Activated CD4-positive, alpha-beta T cell treated with anti-CD3 and anti-CD28 coated beads, Interleukin-2, amount 50 U/mL, for 24 hours (primary cell): ENCODE measurements around the gene HDAC9.
"Not testable (repeated sequence)": the region's sequence is repeated elsewhere in the genome, so short reads cannot be mapped to it uniquely, and the experiment has no call there.

Experiments used
- DNase-seq, 2 donors: peaks; one replicate each; pipeline ENCODE4 v3.0.0-alpha.2; 2020; ENCODE audit warnings: low read depth in 1 of 2, low spot score in 1 of 2

The HDAC9 gene

DNA sequence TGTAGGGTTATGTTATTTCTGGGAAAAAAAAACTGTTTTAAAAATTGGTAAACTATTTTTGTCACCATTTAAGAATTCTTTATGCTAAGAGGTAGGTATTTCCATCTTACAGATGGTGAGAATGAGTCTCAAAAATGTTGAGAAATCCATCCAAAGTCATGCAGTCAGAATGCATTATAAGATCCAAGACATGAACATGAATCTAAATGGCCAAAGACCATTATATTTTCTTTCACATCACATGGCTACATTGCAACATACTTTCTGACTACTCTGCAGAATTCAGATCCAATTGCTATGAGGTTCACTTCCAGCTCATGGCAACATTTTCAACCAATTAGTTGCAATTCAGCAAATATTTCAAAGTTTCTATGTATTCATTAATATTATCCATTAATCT is 440.7 kb downstream of the HDAC9 start:
- DNase-seq, result no peak

DNA sequence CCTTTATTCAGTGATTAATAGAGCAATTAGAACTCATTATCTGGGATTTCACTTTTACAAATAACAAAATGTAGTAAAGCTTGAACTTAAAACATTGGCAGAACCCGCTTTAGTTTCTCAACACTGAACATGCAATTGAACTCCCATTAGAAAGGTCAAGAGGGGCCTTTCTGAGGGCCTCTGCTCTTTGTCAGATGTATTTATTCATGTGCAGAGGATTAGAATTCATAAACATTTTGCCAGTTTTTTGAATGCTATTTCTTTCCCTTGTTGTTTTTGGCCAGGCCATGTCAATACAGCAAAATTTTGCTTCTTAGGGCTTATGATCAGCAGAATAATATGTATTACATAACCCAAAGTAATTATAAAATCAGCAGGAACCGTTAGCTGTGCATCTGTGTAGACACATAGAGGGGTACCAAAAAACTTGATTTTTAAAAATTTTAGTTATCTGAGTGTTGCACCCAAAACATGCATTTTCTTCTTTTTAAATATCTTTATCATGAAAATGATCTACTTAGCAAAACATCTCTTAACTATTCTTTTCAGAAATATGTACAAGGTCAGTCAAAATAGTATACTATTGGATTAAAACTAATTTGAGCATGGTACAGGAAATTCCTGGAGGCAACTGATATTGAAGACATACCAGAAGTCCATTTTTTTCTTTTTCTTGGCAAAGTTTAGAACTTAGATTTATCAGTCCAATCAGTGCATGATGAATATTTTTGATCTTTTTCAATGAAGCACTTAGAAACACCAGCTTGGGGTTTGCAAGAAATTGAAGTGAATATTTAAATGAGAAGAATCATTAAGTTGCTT is 444.4 kb downstream of the HDAC9 start:
- no peak for DNase-seq

DNA sequence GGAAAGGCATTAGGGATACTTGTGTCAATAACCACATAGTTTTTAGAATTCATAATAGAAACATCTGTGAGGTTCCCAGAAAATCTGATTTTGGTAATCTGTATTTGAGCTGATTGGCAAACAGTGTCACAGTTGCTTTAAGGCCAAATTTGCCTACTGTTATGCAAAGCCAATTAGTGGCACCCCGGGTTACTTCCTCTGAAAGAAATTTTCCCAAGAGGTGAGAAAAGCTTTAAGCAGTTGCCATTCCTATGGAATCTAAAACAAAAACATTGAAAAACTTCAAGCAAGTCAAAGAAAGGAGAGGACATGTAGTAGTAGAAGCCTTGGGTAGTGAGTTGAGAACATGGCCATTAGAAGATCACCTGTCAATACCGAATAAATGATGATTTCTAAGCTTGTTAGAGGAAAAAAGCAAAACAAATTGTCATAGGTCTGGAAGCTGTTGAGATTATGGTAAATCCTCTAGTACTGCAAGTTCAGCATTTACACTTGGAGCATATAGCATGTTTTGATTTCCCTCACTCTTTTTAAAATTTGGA is 445.1 kb downstream of the HDAC9 start:
- no peak for DNase-seq

DNA sequence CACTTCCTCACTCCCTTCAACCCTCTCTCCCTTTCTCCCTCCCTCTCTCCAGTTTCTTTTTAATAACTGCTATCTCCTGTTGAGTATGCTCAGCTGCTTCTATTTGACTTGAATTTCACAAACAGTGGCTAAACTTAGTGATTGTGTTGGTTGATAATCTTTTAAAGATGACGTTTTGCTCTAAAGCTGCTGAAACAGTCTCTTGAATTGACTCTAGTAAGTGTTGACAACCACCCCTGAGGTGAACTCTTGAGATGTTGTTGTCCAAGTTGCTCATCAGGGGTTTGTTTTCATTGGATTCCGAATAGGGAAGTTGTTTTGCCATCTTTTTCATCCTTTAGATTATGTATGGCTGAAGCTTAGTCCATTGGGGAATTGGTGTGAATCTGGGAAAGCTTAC is 445.7 kb downstream of the HDAC9 start:
- no peak for DNase-seq

DNA sequence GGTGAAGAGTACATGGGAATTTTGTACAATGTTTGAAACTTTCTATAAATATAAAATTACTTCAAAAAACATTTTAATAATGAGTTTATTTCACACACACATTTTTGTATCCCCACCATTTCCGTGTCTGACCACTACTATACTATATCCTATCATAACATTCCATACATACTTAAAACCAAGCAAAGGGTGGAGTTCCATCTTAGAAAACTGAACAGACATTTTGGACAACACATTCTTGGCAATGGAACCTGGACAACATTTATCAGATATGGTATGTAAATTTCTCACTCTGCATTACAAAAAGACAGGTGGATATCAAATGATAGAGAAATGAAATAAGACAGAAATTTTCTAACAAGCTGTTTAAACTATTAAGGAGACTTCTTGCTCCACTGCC is 453.0 kb downstream of the HDAC9 start:
- no peak for DNase-seq

DNA sequence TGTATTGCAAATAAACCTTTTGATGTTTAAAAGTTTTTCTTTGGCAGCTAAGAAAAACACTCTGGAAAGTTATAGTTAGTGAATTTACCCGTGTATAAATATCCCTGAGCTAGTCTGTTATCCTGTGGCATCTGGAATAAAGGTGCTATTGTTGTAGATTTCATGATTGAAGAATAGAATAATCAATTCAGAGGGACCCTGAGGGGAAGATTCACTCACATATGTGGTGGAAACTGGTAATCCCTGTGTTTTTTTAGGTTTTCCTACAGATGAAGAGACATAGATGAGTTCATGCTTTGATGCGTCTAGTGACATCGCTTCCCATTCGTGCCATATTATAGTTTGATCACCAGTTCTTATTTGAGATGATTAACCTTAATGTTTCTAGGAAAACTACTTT is 457.3 kb downstream of the HDAC9 start:
- no peak for DNase-seq

DNA sequence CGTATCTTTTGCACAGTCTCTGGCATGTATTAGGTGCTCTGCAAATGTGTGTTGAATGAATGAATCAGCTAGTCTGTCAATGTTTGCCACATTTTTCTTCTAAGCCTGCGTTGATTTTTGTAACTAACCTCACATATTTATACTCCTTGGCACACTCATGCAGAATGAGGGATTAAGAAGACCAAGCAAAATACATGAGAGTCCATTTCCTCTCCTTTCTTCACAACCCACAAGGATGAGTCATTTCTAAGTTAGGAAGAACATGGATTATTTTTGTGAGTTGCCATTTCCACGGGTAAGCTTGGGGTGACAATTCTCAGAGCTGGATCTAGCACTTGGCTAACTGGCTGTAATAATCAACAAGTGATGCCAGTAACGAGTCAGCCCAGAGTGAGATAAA is 463.1 kb downstream of the HDAC9 start:
- no peak for DNase-seq

DNA sequence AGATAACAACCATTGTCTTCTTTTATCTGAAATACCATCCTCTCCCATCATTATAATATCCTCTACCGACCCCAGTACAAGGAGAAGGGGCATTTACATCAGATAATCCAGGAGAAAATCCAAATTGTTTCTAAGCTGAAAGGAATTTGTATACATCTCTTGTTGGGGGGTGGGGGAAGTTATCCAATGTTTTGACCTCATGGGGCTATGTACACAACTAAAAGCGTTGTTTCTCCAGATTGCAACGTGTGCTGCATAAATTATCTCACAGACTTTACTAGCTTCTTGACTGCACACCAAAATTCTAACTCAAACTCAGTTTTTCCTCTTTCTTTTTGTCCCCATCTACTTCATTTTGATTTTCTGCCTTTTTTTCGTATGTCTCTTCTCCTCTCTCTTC is 465.2 kb downstream of the HDAC9 start:
- DNase-seq, result no peak

DNA sequence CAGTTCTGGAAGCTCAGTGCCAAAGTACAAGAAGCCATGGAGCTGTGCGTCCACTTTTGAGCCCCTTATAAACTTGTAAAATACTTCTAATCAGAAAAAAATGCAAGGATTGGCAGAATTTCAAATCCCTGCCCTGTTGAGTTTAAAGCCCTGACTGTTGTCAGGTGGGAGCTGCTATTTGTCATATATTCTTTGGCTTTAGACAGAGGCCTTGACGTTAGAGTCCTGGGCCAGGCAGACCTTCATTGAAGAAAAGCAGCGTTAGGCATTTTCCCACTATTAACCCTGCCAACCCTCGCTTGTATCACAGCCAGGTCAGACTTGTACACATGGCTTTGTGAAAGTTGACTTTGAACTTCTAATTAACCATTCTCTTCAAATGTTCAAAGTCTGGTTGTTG is 466.5 kb downstream of the HDAC9 start:
- DNase-seq, result no peak

DNA sequence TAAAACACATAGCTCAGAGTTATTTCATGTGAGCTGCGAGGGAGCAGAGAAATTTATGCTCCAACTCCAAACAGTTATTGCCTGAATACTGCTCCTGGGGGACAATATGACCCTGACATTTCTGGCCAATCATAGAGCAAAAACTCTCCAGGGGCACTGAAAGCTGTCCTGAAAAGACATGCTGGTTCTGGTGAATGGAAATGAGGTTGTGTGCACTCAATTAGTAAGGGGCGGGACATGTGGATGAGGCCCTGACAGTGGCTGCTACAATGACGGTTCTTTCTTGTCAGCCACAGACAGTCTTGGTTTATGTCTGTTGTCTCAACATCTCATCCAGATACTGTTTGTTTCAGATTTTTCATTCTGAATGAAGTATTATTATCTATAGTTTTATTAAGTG is 470.1 kb downstream of the HDAC9 start:
- DNase-seq, result no peak

DNA sequence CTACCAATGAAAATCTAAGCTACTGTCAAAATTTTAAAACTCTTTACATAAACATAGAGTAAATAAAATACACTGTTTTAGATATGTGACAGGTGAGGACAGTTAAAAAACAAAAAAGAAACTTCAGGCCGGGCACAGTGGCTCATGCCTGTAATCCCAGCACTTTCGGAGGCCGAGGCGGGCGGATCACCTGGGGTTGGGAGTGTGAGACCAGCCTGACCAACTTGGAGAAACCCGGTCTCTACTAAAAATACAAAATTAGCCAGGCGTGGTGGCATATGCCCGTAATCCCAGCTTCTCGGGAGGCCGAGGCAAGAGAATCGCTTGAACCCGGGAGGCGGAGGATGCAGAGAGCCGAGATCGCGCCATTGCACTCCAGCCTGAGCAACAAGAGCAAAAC is 472.2 kb downstream of the HDAC9 start:
- DNase-seq, result not testable (repeated sequence)

DNA sequence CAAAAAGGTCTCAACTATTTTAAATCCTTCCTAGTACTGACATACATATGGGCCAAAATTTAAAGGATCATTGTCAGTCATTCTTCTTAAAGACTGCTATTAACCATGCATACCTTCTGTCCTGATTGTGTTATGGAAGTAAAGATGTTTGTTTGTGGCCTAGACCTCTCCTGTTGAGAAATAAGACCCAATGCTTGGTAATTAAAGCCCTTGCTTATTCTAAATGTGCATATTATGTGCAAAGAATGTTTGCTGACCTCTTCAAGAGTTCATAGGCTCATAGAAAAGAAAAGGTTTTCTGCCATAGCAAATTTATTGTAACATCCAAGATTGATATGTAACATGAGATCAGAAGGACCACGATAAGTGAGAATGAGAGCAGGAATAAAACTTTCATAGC is 476.3 kb downstream of the HDAC9 start:
- no peak for DNase-seq

DNA sequence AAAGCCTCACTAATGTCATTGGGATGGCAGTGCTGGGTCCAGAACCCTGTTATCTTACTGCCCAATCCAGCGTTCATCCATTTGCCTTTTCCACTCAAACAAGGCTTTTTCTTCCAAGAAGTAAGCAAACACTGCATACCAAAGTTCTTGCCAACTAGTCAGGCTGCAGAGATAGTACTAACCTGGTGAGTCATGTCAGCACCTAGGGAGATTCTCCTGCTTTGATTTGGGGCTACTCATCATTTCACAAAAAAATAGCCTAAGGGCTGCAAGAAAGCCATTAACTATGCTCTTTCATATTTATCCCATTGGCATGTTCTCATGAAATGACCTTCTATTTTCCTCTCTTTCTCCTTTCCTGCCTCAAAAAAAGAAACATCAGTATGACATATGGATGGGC is 479.3 kb downstream of the HDAC9 start:
- no peak for DNase-seq

DNA sequence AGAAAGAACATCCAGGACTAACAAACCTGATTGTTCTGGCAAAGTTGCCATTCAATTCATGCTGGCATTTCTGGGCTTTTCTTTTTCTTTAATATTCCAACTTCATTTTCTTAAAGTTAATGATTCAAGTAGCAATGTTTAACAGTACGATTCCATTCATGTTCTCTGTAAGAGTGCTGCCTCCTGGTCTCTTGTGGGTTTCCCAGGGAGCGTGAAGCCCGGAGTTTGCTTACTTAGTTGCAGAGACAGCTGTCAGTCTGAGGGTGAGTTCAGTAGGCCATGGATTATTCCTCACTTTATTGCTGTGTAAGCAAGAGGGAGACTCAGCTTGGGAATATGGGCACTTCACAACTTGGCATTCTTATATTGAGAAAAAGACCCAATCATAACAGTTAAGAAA is 479.7 kb downstream of the HDAC9 start:
- no peak for DNase-seq

DNA sequence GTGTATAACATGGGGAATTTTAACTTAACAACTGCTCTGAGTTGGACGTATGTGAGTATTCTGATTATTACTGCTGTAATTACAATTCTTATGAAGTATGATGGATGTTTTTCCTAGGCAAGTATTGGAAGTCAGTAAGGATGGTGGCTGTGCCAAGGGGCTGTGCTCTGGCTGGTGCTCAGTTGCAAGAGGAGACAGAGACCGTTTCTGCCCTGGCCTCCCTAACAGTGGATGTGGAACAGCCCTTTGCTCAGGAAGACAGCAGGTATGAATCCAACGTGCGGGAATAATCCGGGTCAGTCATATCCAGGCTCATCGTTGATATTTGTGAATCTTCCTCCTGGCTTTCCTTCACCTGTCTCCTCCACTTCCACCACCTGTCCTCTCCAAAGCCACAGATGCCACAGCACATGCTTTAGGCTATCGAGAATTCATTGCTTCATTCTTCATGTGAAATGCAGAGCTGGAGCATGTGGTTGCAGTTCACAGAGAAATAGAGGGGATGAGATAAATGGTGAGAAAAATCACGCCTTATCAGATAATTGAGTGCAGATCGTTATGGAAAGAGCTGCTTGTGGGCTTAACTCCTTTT is 480.2 kb downstream of the HDAC9 start:
- no peak for DNase-seq

DNA sequence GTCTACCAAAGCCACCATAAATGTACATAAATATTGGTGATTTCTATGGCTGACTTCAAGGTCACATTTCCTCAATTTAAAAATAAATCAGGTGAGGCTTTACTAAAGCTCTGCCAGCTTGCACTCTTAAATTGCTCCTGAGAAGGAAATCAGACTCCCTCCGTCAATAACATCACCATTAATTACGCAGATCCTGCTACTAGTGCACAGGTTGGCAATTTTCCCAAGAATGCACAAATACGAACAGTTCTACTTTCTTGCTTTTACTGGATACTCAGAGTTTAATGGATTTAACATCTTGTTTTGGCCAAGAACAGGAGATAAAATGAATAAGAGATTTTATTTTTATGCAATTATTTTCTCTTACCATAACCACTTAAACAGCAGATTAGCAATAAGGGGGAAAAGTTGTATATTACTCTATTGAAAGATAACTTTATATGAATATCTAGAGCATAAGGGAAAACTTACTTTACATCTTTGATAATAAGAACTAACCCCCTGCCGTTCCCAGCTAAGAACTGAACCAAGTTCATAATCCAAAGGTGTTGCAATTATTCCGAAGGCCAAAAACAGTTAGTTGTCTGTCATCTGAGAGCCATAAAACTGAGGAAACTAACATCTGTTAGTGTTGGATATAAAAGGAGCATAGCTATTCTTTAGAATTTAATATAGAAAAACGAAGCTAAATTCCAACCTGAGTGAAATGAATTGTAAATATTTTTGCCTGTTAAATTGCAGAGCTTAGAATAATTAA is 481.3 kb downstream of the HDAC9 start:
- no peak for DNase-seq

DNA sequence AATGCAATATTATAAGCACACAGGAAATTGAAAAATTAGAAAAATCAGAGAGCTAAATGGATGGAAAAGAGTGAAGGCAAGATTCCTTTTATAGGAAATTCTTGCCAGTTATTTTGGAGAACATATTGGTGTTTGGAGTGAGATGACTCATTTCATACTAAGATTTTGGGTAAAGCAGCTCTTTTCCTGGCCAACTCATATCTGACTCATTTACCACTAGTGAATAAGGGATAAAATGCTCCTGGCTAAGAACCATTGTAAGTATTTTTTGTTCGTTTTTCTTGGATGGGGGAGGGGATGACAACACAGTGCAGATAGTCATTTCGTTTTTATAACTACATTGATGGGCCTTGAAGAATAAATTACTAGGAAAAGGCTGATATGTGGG is 482.6 kb downstream of the HDAC9 start:
- DNase-seq, result no peak

DNA sequence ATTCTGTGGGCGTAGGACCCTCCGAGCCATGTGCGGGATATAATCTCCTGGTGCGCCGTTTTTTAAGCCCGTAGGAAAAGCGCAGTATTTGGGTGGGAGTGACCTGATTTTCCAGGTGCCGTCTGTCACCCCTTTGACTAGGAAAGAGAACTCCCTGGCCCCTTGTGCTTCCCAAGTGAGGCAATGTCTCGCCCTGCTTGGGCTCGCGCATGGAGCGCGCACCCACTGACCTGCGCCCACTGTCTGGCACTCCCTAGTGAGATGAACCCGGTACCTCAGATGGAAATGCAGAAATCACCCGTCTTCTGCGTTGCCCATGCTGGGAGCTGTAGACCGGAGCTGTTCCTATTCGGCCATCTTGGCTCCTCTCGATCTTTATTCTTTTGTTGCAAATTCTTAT is 495.2 kb downstream of the HDAC9 start:
- DNase-seq, result not testable (repeated sequence)

DNA sequence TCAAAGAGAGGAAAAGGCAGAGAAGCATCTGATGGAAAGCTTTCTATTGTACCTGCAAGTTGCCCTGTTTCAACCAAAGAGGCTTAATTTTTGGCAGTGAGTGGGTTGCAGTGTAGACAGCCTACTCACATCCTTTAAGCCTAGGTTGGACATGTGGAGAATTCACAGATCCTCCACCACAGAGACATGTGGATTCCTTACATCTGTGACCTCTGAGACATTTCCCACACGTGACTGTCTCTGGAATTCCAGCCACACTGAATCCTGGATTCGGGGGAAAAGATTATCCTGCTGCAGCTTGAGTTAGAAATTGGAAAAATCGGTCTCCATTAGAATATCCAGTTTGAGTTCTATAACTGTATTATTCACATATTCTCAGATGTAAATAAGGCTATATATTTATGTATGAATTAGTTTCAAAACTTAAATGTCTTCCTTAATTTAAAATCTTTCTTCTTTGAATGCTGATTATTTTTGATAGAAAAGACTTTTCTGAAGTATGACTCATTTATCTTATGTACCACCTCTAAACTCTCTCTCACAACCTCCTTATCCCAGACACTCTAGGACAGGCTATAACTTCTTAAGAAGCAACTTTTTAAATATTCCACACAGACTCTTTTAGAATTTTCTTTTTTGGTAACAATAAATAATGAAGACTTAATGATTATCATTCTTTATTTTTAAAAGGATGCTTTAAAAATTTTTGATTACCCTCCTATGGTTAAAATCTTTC is 498.6 kb downstream of the HDAC9 start:
- DNase-seq, result no peak

DNA sequence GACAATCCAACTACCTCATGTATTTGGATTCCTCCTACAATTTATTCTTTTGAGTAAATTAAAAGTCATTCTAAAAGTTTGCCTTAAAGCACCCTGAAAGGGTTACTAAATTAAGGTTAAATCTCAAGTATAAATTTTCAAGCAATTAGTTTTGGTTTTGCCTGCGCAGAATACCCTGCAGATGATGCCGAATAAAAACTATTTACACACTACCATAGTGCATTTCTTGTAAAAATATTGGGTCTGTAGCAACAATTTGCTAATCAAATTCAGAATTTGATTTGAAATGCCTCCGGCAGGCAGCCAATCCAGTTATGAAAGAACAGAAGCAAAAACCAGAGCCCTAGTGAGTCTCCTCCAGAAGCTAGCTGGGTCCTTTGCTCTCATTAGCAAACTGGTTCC is 499.7 kb downstream of the HDAC9 start:
- no peak for DNase-seq

DNA sequence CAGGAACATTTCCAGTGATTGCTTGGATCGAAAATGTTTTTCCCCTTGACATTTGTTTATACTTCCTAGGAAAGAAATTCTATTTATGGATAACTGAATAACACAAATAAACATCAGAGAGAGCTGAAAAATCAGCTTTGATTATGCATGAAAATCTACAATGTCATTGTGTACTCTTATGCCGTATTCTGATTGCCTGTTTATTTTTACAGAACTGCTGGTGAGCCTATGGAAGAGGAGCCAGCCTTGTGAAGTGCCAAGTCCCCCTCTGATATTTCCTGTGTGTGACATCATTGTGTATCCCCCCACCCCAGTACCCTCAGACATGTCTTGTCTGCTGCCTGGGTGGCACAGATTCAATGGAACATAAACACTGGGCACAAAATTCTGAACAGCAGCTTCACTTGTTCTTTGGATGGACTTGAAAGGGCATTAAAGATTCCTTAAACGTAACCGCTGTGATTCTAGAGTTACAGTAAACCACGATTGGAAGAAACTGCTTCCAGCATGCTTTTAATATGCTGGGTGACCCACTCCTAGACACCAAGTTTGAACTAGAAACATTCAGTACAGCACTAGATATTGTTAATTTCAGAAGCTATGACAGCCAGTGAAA is 500.4 kb downstream of the HDAC9 start:
- DNase-seq, result no peak
